Thyroid gland (tissue), 4 donors: ENCODE data around the gene GLRA1.
"Not testable (repeated sequence)": the region's sequence is repeated elsewhere in the genome, so short reads cannot be mapped to it uniquely, and the experiment has no call there.

Experiments
- POLR2A ChIP-seq, 2 donors: fragments of 450-650 bp; IDR thresholded peaks; one replicate each; pipeline ENCODE4 v1.6.1; 2017; ENCODE audit warnings: antibody characterized with exemption in 2 of 2, mild to moderate bottlenecking in 2 of 2, moderate library complexity in 1 of 2
- TF ChIP-seq, protein P1 (sequence below), 6 experiments: fragments of 200-600 bp in 3 of 6; fragments of 450-650 bp in 3 of 6; sonication (generic) in 3 of 6; IDR thresholded peaks; one replicate each; pipeline ENCODE4 v1.5.1; 2016 to 2019; ENCODE audit warnings: antibody characterized with exemption in 6 of 6, mild to moderate bottlenecking in 2 of 6, inconsistent platforms in 1 of 6, moderate library complexity in 1 of 6

DNA sequence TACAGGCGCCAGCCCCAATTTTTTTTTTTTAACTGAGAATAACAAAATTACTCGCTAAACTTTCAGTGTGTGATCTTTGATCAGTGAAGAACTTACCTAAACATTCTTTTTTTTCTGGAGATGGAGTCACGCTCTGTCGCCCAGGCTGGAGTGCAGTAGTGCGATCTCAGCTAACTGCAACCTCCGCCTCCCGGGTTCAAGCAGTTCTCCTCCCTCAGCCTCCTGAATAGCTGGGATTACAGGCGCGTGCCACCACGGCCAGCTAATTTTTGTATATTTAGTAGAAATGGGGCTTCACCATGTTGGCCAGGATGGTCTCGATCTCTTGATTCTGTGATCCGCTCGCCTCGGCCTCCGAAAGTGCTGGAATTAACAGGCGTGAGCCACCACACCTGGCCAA lies 141.0 kb downstream of the GLRA1 start:
- TF ChIP-seq, protein P1, sequence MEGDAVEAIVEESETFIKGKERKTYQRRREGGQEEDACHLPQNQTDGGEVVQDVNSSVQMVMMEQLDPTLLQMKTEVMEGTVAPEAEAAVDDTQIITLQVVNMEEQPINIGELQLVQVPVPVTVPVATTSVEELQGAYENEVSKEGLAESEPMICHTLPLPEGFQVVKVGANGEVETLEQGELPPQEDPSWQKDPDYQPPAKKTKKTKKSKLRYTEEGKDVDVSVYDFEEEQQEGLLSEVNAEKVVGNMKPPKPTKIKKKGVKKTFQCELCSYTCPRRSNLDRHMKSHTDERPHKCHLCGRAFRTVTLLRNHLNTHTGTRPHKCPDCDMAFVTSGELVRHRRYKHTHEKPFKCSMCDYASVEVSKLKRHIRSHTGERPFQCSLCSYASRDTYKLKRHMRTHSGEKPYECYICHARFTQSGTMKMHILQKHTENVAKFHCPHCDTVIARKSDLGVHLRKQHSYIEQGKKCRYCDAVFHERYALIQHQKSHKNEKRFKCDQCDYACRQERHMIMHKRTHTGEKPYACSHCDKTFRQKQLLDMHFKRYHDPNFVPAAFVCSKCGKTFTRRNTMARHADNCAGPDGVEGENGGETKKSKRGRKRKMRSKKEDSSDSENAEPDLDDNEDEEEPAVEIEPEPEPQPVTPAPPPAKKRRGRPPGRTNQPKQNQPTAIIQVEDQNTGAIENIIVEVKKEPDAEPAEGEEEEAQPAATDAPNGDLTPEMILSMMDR (IDR thresholded peaks at IDR 0.05), result not testable (repeated sequence)
- not testable (repeated sequence) for TF ChIP-seq POLR2A (IDR thresholded peaks at IDR 0.05)
